HepG2 (cell line): ENCODE results near the gene GPR156. TPM values are rescaled to one million over a fixed set of nuclear protein-coding genes. Genes with fewer than 3 reads are reported as not detected.

Source experiments
- ATAC-seq: fragments of 200-7000 bp; cut with Tn5 transposase; 3 replicates; pipeline ENCODE4 v1.9.1; 2020; ENCODE audit warnings: mild to moderate bottlenecking, moderate library complexity
- BruUV-seq: library from RNA; stranded (reverse); fragments of 400-500 nt; replicated peaks from 2 replicates; lab custom pipeline; 2021; lab: Mats Ljungman, UMichigan
- CTCF ChIA-PET: fragments of 300-600 bp; formaldehyde crosslinking; extraction: SDS; loops from one replicate; lab custom pipeline; 2021; ENCODE audit warnings: low total read pairs, inconsistent platforms, low intra/inter-chr PET ratio; lab: Yijun Ruan, JAX
- POLR2A ChIA-PET: fragments of 350-600 bp; sonication (Branson Sonifier 250); formaldehyde crosslinking; loops from one replicate; lab custom pipeline; 2020; ENCODE audit warnings: antibody characterized with exemption, inconsistent platforms; lab: Yijun Ruan, JAX
- DNase-seq: peaks from one replicate; pipeline ENCODE4 v3.0.0-alpha.2; 2015; ENCODE audit warnings: low spot score
- FAIRE-seq: peaks from 3 replicates; lab custom pipeline; 2011; peaks lifted over from hg19 to GRCh38; lab: Jason Lieb, UNC
- H2AFZ ChIP-seq: one replicate; pipeline ENCODE4 v1.6.1; 2011; ENCODE audit warnings: low read length, inconsistent platforms
- H3K27ac ChIP-seq: fragments of 300-600 bp; 3 replicates; pipeline ENCODE4 v1.8.0; 2011; ENCODE audit warnings: mixed run types, mild to moderate bottlenecking, mixed read lengths, low read length, inconsistent platforms; ENCODE audit not compliant: insufficient read depth; ENCODE audit errors: extremely low read length
- H3K27me3 ChIP-seq, 2 experiments: fragments of 200-600 bp in 1 of 2; 2 replicates in 1 of 2; 3 replicates in 1 of 2; pipeline versions ENCODE4 v1.6.0 to v1.8.0; 2011; ENCODE audit warnings: low read length in 2 of 2, mild to moderate bottlenecking in 2 of 2, moderate library complexity in 2 of 2, inconsistent platforms in 1 of 2; ENCODE audit not compliant: insufficient read depth in 2 of 2, control insufficient read depth in 1 of 2
- H3K36me3 ChIP-seq, 2 experiments: fragments of 200-600 bp in 1 of 2; replicated peaks in 1 of 2; 2 replicates in 1 of 2; 3 replicates in 1 of 2; pipeline versions ENCODE4 v1.5.1 to v1.8.0; 2011; ENCODE audit warnings: low read length in 2 of 2, inconsistent platforms in 1 of 2; ENCODE audit not compliant: insufficient read depth in 2 of 2, control insufficient read depth in 1 of 2
- H3K4me1 ChIP-seq: 2 replicates; pipeline ENCODE4 v1.5.1; 2012; ENCODE audit warnings: low read length, inconsistent platforms; ENCODE audit not compliant: insufficient read depth
- H3K4me2 ChIP-seq: 2 replicates; pipeline ENCODE4 v1.6.0; 2011; ENCODE audit warnings: low read depth, low read length, inconsistent platforms
- H3K4me3 ChIP-seq, 3 experiments: fragments of 200-600 bp in 1 of 3; sonication (generic), shearing (Covaris generic) in 1 of 3; replicated peaks in 1 of 3; 2 replicates each; pipeline ENCODE4 v1.5.1; 2011 to 2016; ENCODE audit warnings: low read length in 3 of 3, inconsistent platforms in 2 of 3, low read depth in 2 of 3, mild to moderate bottlenecking in 2 of 3, control low read depth in 1 of 3, mixed read lengths in 1 of 3; ENCODE audit not compliant: insufficient read depth in 1 of 3
- H3K79me2 ChIP-seq: one replicate; pipeline ENCODE4 v1.6.1; 2011; ENCODE audit warnings: low read length, inconsistent platforms; ENCODE audit not compliant: insufficient read depth
- H3K9ac ChIP-seq: 2 replicates; pipeline ENCODE4 v1.6.0; 2011; ENCODE audit warnings: mild to moderate bottlenecking, low read depth, low read length, inconsistent platforms; ENCODE audit not compliant: insufficient read depth
- H3K9me3 ChIP-seq: 2 replicates; pipeline ENCODE4 v1.5.1; 2012; ENCODE audit warnings: mild to moderate bottlenecking, low read length
- H4K20me1 ChIP-seq: 2 replicates; pipeline ENCODE4 v1.6.0; 2011; ENCODE audit warnings: inconsistent platforms, mild to moderate bottlenecking, low read length, moderate library complexity; ENCODE audit not compliant: insufficient read depth
- ATF7 ChIP-seq, 2 experiments: fragments of 450-650 bp in 1 of 2; sonication (generic) in 1 of 2; formaldehyde crosslinking in 1 of 2; IDR thresholded peaks; 2 replicates each; pipeline versions ENCODE4 v1.4.0 to v1.6.1; 2016 to 2020; ENCODE audit warnings: antibody characterized with exemption in 1 of 2, mild to moderate bottlenecking in 1 of 2, missing genetic modification reagents in 1 of 2
- BRF2 ChIP-seq: sonication (generic); formaldehyde crosslinking; IDR thresholded peaks from 2 replicates; pipeline ENCODE4 v1.8.1; 2022; ENCODE audit warnings: mild to moderate bottlenecking, missing genetic modification reagents
- DNMT1 ChIP-seq: sonication (generic); formaldehyde crosslinking; IDR thresholded peaks from 2 replicates; pipeline ENCODE4 v1.5.1; 2020; ENCODE audit warnings: mild to moderate bottlenecking, missing genetic modification reagents
- EED ChIP-seq: sonication (generic); formaldehyde crosslinking; IDR thresholded peaks from 2 replicates; pipeline ENCODE4 v1.5.0; 2020; ENCODE audit warnings: mild to moderate bottlenecking, missing genetic modification reagents
- HDAC6 ChIP-seq: fragments of 200-600 bp; sonication (generic); IDR thresholded peaks from 2 replicates; pipeline ENCODE4 v1.7.0; 2017; ENCODE audit warnings: mild to moderate bottlenecking, antibody characterized with exemption, low read length, low read depth
- MAFF ChIP-seq: IDR thresholded peaks from 2 replicates; pipeline ENCODE4 v1.6.1; 2011; ENCODE audit warnings: low read depth, low read length, improper control_type of control experiment
- MEIS2 ChIP-seq: sonication (generic); formaldehyde crosslinking; IDR thresholded peaks from 2 replicates; pipeline ENCODE4 v1.9.0; 2021; ENCODE audit warnings: mild to moderate bottlenecking, missing genetic modification reagents
- NCOA2 ChIP-seq: sonication (generic); formaldehyde crosslinking; IDR thresholded peaks from 2 replicates; pipeline ENCODE4 v1.8.0; 2022; ENCODE audit warnings: inconsistent platforms
- NFYB ChIP-seq: sonication (generic); formaldehyde crosslinking; IDR thresholded peaks from 2 replicates; pipeline ENCODE4 v1.4.0; 2020; ENCODE audit warnings: missing genetic modification reagents
- PHF5A ChIP-seq: IDR thresholded peaks from one replicate; pipeline ENCODE4 v1.6.1; 2018; ENCODE audit warnings: low read depth, missing genetic modification reagents; ENCODE audit not compliant: unreplicated experiment
- SP5 ChIP-seq: IDR thresholded peaks from 2 replicates; pipeline ENCODE4 v1.6.1; 2016; ENCODE audit warnings: low read depth, borderline replicate concordance
- SYNCRIP ChIP-seq: fragments of 200-400 bp; formaldehyde crosslinking; IDR thresholded peaks from 2 replicates; pipeline ENCODE4 v1.6.1; 2018; ENCODE audit warnings: mild to moderate bottlenecking, low read depth, low read length; ENCODE audit not compliant: insufficient read depth
- ZFY ChIP-seq: sonication (generic); formaldehyde crosslinking; IDR thresholded peaks from 2 replicates; pipeline ENCODE4 v1.4.0; 2020; ENCODE audit warnings: missing genetic modification reagents
- ZNF619 ChIP-seq: sonication (generic); formaldehyde crosslinking; IDR thresholded peaks from 2 replicates; pipeline ENCODE4 v1.4.0; 2020; ENCODE audit warnings: mild to moderate bottlenecking, missing genetic modification reagents
- ZNF816 ChIP-seq: sonication (generic); formaldehyde crosslinking; IDR thresholded peaks from 2 replicates; pipeline ENCODE4 v1.8.0; 2022; ENCODE audit warnings: missing genetic modification reagents, mild to moderate bottlenecking, borderline replicate concordance
- WGBS: methylation state at CpG from one replicate; pipeline ENCODE4 v1.1.6; 2017; ENCODE audit warnings: low lambda C conversion rate; 5-methylcytosine and 5-hydroxymethylcytosine counted together
- in situ Hi-C: cut with HindIII; loops from 2 replicates; pipeline ENCODE4 v1.10.0; 2017; ENCODE audit warnings: low pct_unique_long_range_greater_than_20kb; ENCODE audit not compliant: extremely low pct_ligation_motif_present
- intact Hi-C: fragments of 100-400 bp; cut with micrococcal nuclease; formaldehyde crosslinking; loops from one replicate; pipeline ENCODE4 v1.10.0; 2022; ENCODE audit not compliant: unreplicated experiment
- polyA plus RNA-seq, 8 experiments: library from polyadenylated mRNA; depleted of rRNA in 3 of 8; stranded (reverse) in 7 of 8; unstranded in 1 of 8; fragments of >200 nt; fragmentation: Illumina TruSeq in 4 of 8; extraction: Trizol in 4 of 8; gene quantifications; 2 replicates each; pipeline versions ENCODE4 v1.2.1 to v1.2.3, GENCODE V29; 2011 to 2016; ENCODE audit warnings: low read depth in 4 of 8, missing spikeins in 1 of 8, mixed read lengths in 1 of 8; ENCODE audit not compliant: insufficient read depth in 1 of 8
- total RNA-seq, 5 experiments: library from RNA; depleted of rRNA; stranded (reverse); fragments of >200 nt; fragmentation: Illumina TruSeq; extraction: Trizol; gene quantifications; 2 replicates each; pipeline ENCODE4 v1.2.3, GENCODE V29; 2016; ENCODE audit warnings: low read depth in 1 of 5
- TF ChIP-seq, protein P1 (sequence below): sonication (generic); formaldehyde crosslinking; IDR thresholded peaks from 2 replicates; pipeline ENCODE4 v1.5.0; 2020; ENCODE audit warnings: missing genetic modification reagents

Gene GPR156
- total and polyA plus RNA-seq, 2 of the 13 experiments (the other 11 are each of a cell fraction or from before 2014, with no cell fraction given), result not detected

GRCh38 chr3:120265989-120266388 lies 19.0 kb downstream of the GPR156 start:
- in situ Hi-C loops, result no loop called here
- DNase-seq (no peak), ATAC-seq (no peak), FAIRE-seq (no peak)
- intact Hi-C loops, result no loop called here
- Histone ChIP-seq H3K36me3 (no peaks in the 10 kb centered on the region), H3K27ac (no peak overlapping the region), H4K20me1 (no peaks in the 10 kb centered on the region), H3K4me2 (no peak overlapping the region), H3K9me3 (no peaks in the 10 kb centered on the region), H3K27me3 (0 out of 5 replicates have a peak, but pooled peaks cover 0 to 6% of the 10 kb centered on the region in 2 experiments), H3K9ac (no peak overlapping the region), H2AFZ (no peak overlapping the region), H3K4me3 (no peak overlapping the region), H3K4me1 (no peaks in the 10 kb centered on the region), H3K79me2 (no peaks in the 10 kb centered on the region)
- 24% methylated on average over 5 of the region's 5 CpGs for WGBS
- BruUV-seq, result no TSS peak
- no peak for TF ChIP-seq ATF7 (IDR thresholded peaks at IDR 0.05)
- no peak for TF ChIP-seq ATF7 (CRISPR knock-in tag; IDR thresholded peaks at IDR 0.05)
- TF ChIP-seq HDAC6, result no peak
- no peak for TF ChIP-seq MEIS2
- no peak for TF ChIP-seq BRF2
- TF ChIP-seq PHF5A, result no peak
- no peak for TF ChIP-seq ZNF619 (CRISPR knock-in tag)
- TF ChIP-seq EED (CRISPR knock-in tag), result no peak
- TF ChIP-seq ZFY (CRISPR knock-in tag), result no peak
- ChIA-PET CTCF (no interaction called here), POLR2A (no interaction called here)

DNA sequence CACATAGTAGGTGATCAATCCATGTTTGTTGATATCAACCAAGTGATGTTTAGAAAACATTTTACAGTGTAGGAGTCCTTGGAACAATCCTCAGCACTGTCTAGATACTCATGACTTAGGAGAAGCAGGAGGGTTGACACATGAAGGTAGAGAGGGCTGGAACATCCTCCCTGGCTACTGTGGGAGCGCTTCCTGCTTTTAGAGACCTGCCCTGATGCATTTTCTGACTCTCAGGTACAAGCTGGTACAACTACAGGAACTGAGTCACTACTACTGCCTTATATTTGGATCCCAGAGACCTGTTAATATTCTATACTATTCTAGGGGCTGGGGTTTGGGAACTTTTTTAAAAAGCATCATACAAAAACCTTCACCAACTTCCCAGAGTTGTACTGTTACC lies 20.1 kb downstream of the GPR156 start:
- 33% methylated on average over 1 of the region's 1 CpG for WGBS
- intact Hi-C loops (no loop called here), in situ Hi-C loops (no loop called here)
- no peak for FAIRE-seq
- H3K27ac ChIP-seq, result no peak overlapping the region
- H2AFZ ChIP-seq, result no peak overlapping the region
- BruUV-seq, result no TSS peak
- H3K27me3 ChIP-seq, result 0 out of 5 replicates have a peak, but pooled peaks cover 0 to 6% of the 10 kb centered on the region in 2 experiments
- no peak overlapping the region for H3K4me3 ChIP-seq
- H3K4me2 ChIP-seq, result no peak overlapping the region
- DNase-seq, result no peak
- no peaks in the 10 kb centered on the region for H3K4me1 ChIP-seq
- H3K36me3 ChIP-seq, result no peaks in the 10 kb centered on the region
- H3K9ac ChIP-seq, result no peak overlapping the region
- no peaks in the 10 kb centered on the region for H3K79me2 ChIP-seq
- ATAC-seq, result no peak
- TF ChIP-seq SP5 (CRISPR knock-in tag) (no peak), SYNCRIP (no peak), ZNF816 (no peak), DNMT1 (CRISPR knock-in tag) (no peak), NCOA2 (CRISPR knock-in tag) (no peak), MAFF (no peak), NFYB (CRISPR knock-in tag) (no peak)
- TF ChIP-seq, protein P1, sequence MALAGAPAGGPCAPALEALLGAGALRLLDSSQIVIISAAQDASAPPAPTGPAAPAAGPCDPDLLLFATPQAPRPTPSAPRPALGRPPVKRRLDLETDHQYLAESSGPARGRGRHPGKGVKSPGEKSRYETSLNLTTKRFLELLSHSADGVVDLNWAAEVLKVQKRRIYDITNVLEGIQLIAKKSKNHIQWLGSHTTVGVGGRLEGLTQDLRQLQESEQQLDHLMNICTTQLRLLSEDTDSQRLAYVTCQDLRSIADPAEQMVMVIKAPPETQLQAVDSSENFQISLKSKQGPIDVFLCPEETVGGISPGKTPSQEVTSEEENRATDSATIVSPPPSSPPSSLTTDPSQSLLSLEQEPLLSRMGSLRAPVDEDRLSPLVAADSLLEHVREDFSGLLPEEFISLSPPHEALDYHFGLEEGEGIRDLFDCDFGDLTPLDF (CRISPR knock-in tag), result no peak
- TF ChIP-seq, all 625 proteins: peak for 0
- Histone ChIP-seq H4K20me1 (no peaks in the 10 kb centered on the region), H3K9me3 (no peaks in the 10 kb centered on the region)
- CTCF ChIA-PET, result no interaction called here
- POLR2A ChIA-PET, result no interaction called here
